ENCODE data around the gene OPCML.

OPCML gene

DNA sequence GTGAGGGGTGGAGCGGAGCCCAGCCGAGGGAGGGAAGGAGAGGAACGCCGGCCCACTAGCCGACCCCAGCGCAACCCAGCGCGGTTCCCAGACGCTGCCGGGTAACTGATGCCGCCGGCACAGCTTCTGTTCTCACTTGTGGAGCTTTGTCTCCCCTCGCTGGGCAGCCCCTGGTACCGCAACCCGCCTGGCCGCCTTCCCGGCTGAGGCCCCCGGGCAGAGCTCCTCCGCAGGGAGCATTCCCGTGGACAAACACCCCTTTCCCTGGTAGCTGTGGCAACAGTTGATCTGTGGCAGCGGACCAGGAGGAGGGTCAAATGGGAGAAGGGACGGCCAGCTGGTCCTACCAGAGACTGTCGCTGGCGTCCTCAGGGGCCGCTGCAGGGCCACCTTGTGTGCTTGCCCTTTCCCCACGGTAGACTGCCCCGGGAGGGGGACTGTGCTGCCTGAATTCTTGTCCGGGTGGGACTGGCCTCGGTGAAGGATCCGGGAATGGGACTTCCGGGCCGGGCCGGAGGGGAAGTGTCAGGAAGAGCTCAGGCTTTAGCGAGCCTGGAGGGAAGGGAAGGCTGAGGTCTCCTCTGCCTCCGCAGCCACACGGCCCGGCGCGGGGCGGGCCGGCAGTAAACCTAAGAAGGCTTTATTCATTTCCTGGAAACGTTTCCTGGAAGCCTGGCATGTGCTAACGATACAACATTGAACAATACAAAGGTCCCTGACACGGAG, 468.0 kb downstream of the OPCML start:
- peak; percentile 91 for DNase-seq

DNA sequence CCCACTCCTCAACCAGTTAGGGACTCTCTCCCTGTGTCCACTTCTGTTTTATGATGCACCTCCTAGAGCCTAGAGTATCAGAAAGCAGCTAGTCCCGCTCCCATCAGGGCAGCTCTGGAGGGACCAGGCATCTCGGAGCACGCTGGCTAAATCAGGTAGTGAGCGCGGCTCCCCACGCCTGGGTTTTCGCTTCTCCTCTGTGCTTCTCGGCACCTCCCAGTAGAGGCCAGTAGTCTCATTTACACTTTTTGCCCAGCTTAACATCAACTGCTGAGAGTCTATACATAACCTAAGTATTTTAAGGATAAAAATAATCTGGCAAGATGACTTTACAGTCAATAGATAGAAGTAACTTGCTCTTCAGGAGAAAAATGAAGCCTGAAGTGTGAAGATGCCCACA, 473.8 kb downstream of the OPCML start:
- DNase-seq = no peak

DNA sequence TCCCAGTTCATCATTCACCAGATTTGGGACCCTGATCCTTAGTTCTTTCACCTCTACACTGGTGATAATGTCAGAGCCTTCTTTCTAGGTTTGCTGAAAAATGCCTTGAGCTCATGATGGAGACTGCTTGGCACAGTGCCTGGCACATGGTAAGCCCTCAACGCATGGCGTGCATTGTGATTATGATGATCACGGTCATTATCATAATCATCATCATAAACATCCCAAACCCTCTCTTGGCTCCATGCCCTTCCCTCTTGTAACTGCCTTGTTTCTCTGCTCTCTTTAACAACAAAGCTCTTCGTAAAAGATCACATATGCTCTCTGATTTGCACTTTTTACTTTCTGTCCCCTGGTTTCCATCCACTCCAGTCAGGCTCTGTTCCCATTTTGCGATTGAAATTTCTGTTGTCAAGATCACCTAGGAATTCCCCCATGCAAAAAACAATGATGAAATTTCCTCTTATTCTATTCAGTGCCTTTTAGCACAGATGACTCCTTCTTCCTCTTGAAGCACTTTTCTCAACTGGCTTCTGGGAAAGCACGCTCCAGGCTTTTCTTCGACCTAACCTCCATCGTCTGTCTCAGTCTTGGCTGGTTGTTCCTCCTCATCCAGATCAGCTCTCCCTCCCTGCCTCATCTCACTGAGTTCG, 479.1 kb downstream of the OPCML start:
- no peak for DNase-seq

GRCh38 chr11:133052537-133052936, 479.8 kb downstream of the OPCML start:
- no peak for DNase-seq

DNA sequence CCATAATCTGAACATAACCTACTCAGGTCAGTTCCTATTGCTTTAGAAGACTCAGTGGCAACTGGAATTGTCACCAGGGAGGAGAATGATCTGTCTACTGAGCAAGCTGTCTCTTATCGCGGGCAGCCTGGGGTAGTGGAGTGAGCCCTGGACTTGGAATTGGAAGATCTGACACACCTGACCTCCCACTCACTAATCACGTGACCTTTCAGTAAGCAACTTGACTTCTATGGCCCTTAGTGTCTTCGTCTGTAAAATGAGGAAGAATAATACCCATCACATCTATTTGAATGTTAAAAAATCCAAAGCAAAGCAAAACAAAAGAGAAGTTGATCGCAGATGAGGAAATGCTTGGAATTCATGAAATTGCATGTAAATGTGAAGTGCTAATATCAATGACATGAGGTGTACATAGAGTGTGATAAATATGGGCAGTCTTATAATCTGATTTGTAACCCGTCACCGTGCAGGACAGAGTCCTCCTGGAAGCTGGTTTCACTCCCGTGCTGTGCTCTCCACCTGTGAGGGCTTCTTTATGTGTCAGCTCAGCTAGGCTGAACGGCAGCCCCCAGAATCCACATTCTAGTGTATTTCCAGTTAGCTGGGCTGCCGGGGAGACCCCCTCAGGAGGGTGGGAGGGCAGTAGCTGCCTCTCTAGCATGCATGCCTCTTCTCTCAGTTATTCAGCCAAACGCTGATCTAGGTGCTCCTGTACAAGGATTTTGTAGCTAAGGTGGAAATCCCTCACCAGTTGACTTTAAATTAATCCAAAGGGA, 482.9 kb downstream of the OPCML start:
- DNase-seq = no peak

DNA sequence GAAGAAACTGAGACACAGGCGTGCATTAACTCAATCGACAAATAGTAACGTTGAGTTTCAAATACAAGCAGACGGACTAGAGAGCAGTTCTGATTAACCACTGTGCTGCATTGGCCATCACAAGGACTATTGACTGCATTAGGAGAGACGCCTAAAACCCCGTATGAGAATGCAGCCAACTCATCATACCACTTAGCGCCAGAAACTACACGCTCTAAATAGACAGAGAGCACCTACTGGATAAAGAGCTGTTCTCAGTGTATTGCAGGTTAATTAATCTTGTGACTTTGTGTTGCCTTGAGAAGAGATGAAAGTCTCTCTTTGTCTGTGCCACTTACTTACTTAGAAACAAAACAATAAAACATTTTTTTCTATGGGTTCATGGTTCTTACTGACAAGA, 484.0 kb downstream of the OPCML start:
- no peak for DNase-seq

DNA sequence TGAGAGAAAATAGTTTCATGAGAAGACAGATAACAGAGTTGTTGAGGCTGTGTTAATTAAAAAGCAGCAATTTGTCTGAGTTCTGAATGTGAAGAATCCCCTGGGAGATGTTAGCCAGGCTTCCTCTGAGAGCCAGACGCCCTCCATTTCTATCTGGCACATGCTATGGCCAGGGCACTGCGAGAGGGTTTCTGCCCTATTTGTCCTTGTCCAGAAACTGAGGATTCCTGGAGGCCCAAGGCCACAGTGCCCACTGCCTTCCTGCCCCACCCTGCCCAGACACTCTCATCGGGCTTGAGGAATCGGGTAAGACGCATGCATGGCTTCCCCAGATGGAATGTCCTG, 484.6 kb downstream of the OPCML start:
- no peak for DNase-seq

- no peak for DNase-seq
These were observed 485.1 kb downstream of the OPCML start for GRCh38 chr11:133047036-133047770.

- DNase-seq = no peak
These were observed 486.0 kb downstream of the OPCML start for GRCh38 chr11:133046252-133046651.

- no peak for DNase-seq
These were observed 490.1 kb downstream of the OPCML start for GRCh38 chr11:133041928-133042882.

- no peak for DNase-seq
These were observed 491.1 kb downstream of the OPCML start for GRCh38 chr11:133041181-133041580.

DNA sequence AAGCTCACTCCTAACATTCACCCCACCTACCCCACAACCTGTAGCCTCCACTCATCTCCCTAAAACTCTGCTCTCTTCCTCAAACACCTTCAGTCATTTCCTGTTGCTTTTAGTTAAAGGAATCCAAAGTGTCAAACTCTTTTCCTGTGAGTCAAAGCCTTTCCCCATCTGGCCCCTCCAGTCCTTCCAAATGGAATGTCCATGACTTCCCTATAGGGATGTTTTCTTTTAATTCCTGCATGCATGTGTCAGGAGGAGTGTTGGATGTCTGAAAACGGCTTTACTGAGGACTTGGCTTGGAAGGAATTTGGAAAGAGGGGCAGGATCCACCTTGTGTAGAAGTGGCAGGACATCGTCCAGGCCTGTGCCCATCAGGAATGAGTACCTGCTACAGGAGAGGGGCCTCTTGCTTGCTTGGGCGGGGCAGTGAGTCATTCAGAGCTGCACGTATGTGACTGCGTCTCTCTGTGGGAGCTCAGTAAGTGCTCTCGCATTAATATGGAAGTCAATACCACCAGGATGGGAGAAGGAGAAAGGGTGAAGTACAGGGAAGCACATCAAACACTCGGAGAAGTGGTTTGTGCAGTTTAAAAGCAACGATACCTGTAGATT, 491.9 kb downstream of the OPCML start:
- DNase-seq = peak; percentile 72

DNA sequence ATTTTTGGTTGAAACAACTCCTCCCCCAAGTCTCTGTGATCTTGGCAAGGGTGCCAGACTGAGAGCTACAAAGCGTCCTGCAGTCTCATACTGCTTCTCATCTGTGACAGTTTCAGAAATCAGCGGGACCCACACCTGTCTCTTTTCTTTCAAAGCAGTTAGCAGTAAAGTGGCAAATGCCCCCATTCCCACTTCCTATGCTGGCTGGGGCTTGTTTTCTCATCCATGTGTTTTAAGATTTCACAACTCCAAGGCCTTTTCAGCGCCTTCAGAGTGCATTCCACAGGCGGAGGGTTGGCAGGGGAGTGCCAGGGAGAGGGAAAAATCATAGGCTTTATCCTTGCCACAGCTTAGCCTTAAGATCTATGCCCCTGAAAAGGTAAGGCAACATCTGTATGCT, 493.5 kb downstream of the OPCML start:
- DNase-seq = no peak

DNA sequence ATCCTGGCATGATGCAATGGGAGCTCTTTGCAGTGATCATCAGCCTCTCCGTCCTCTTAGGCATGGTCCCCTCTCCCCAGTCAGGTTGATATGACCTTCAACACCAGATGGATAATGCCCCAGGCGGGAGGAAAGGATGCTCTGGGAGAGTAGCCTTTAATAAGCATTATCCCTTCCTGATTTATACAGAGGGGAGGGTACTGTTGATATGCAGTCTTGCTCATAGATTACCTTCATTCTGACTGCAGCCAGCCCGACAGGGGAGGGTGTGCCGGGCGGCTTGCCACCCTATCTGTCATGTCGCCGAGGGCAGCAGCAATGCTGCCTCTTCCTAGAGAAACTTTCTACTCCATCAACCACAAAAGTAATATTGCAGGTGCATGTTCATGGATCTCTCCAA, 497.4 kb downstream of the OPCML start:
- no peak for DNase-seq

DNA sequence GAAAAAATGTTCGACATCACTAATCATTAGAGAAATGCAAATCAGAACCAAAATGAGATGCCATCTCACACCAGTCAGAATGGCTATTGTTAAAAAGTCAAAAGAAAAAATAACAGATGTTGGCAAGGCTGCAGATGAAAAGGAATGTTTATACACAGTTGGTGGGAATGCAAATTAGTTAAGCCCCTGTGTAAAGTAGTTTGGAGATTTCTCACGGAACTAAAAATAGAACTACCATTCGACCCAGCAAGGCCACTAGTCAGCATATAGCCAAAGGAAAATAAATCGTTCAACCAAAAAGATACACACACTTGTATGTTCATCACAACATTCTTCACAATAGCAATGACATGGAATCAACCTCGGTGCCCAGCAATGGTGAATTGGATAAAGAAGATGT, 503.2 kb downstream of the OPCML start:
- DNase-seq = no peak

DNA sequence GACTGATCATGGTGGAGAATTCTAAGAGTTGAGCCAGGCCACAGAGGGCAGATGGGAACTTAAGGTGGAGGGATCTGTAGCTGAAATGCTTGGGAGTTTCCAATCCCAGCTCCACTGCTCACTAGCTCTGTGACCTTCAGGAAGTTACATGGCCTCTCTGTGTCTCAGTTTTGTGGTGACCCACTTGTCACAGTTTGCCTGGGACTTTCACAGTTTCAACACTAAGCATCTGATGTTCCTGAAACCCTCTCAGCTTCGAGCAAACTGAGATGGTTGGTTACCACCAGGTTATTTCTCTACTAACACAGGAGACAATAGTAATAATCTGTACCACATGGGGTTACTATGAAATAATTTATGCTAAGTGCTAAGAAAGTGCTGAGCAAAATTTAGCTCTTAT, 505.3 kb downstream of the OPCML start:
- DNase-seq = no peak

DNA sequence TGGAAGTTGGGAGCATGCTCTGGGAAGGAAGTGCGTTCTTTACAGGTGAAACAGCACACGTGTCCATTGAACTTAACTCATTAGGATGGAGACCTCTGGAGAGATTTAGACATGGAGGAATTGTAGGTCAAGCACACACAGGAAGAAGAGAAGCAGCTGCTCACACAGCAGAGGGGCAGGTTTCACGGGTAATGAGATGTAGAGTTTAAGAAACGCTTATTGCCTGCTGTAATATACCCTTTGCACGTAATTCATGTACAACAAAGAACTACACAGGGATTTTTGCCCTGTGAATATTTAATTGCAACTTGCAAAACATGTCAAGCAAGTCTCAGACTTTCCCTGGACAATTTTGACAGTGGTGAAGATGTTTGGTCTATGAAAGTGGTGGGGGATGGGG, 508.0 kb downstream of the OPCML start:
- DNase-seq = peak; percentile 60

DNA sequence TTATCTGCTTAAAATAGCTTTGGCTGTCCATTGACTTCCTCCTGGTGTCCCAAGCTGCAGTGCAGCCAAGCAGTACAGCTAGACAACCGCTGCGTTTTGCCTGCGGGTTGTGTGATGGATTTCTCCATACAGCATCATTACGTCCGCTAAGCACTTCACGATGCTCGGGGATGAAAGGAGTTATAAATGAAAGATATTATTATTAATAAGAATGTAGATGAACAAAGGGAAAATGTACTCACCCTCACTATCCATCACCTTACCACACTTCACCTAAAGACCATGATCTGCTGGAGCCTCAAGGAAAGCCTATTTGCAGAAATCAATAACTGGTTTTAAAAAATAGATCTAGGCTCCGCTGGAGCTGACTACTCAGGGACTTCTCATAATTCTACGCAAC, 509.1 kb downstream of the OPCML start:
- DNase-seq = no peak

DNA sequence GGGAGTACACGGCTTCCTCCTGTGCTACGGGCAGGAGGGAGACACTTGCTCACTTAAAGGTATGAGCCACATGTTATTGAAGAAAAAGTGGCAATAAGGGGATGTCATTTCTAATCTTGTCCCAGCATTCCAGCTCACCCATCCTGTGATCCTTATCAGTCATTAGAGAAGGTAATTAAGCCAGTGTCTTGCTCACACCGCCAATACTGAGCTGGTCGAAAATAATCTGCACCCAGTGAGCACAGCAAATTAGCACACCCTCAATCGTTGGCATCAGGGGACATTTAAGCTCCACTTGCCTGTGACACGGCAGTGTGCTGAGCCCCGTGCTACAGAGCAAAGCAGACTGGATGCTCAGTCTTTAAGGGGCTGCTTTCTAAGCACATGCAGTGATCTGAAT, 510.7 kb downstream of the OPCML start:
- no peak for DNase-seq

DNA sequence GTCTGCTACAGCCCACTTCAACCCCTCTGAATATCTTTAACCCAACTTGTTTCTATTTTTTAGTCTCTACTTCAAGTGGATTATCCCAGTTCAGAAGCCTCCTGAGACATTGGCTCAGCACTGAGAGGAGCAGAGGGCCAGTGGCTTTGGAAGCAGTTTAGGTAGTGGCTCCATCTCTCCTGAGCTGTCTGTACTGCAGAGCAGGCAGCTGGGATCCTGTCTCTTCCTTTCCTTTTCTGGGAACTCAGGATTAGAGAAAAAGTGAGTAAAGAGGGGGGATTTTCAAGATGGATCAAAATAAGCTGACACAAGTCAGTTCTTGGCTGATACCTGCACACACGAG, 512.0 kb downstream of the OPCML start:
- DNase-seq = no peak

DNA sequence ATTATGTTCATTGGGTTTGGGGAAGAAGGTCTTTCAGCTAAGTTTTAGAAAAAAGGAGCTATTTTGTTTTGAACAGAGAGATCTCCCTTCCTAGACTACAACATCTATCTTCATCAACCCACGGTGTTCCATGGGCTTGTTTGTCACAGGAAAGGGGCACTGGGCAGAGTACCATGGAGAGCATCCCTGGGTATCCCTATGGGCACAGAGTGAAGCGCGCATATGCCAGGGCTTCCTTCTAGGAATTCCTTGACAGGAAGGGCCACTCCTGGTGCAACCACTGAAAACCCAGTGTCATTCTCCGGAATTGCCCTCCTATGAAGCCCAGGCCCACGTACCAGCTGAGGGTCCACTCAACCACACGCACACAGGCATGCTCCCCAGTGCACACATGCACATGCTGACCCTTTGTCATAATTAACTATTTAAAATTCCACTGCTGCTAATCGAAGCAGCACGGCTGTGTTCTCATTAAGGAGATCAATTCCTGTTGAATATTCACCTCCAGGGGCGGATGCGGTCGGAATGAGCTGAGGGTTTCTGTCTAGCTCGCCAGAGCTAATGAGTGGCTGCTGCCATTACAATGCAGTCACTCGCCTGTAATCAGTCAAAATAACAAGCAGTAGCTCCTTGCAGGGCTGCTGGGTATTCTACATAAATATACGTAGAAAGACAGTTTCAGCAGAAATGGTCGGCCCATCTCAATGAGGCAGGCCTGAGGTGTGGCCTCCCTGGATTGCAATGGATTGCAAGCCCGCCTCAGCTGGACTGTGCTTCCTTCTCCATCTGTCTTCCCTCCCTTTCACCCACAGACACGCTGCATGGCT, 512.5 kb downstream of the OPCML start:
- no peak for DNase-seq
